H1 (cell line): ENCODE results near the gene SIMC1. TPM values are rescaled to one million over a fixed set of nuclear protein-coding genes. Genes with fewer than 3 reads are reported as not detected.
"Not testable (repeated sequence)": the region's sequence is repeated elsewhere in the genome, so short reads cannot be mapped to it uniquely, and the experiment has no call there.

Experiments
- CTCF ChIA-PET: fragments of 300-600 bp; sonication (Branson Sonifier 250); formaldehyde crosslinking; loops from one replicate; lab custom pipeline; 2021; ENCODE audit not compliant: partially characterized antibody; lab: Charles Lee
- POLR2A ChIA-PET: fragments of 300-600 bp; sonication (Branson Sonifier 250); formaldehyde crosslinking; loops from one replicate; lab custom pipeline; 2021; ENCODE audit warnings: inconsistent platforms; ENCODE audit not compliant: partially characterized antibody; lab: Charles Lee
- DNase-seq, 2 experiments: peaks; one replicate each; pipeline versions ENCODE4 v3.0.0 to v3.0.0-alpha.2; 2010 to 2022; ENCODE audit warnings: low spot score in 2 of 2, low read depth in 1 of 2, mixed read lengths in 1 of 2
- FAIRE-seq: peaks from 2 replicates; lab custom pipeline; 2011; peaks lifted over from hg19 to GRCh38; lab: Jason Lieb, UNC
- H2AFZ ChIP-seq: 2 replicates; pipeline ENCODE4 v1.8.1; 2012; ENCODE audit warnings: low read length, inconsistent platforms
- H2AK5ac ChIP-seq: 2 replicates; pipeline ENCODE4 v1.6.1; 2013; ENCODE audit warnings: low read depth, low read length
- H2BK120ac ChIP-seq: replicated peaks from 2 replicates; pipeline ENCODE3; 2013; ENCODE audit warnings: low read depth, low read length, inconsistent platforms
- H2BK12ac ChIP-seq: 2 replicates; pipeline ENCODE4 v1.6.1; 2013; ENCODE audit warnings: low read depth, low read length
- H2BK15ac ChIP-seq: 2 replicates; pipeline ENCODE4 v1.6.1; 2013; ENCODE audit warnings: low read length
- H2BK20ac ChIP-seq: 2 replicates; pipeline ENCODE4 v1.6.1; 2013; ENCODE audit warnings: low read length
- H2BK5ac ChIP-seq: 2 replicates; pipeline ENCODE4 v1.6.1; 2013; ENCODE audit warnings: low read depth, low read length
- H3K14ac ChIP-seq: 2 replicates; pipeline ENCODE4 v1.6.1; 2013; ENCODE audit warnings: inconsistent platforms; ENCODE audit not compliant: insufficient read length
- H3K18ac ChIP-seq: 2 replicates; pipeline ENCODE4 v1.6.1; 2013; ENCODE audit warnings: low read length; ENCODE audit errors: extremely low read depth
- H3K23ac ChIP-seq: 2 replicates; pipeline ENCODE4 v1.6.1; 2013; ENCODE audit warnings: inconsistent platforms; ENCODE audit not compliant: insufficient read length
- H3K23me2 ChIP-seq: 2 replicates; pipeline ENCODE4 v1.6.1; 2013; ENCODE audit warnings: low read depth, low read length
- H3K27ac ChIP-seq: 2 replicates; pipeline ENCODE4 v1.6.1; 2011; ENCODE audit warnings: low read depth, low read length, inconsistent platforms
- H3K27me3 ChIP-seq, 4 experiments: replicated peaks in 1 of 4; 1 replicate in 1 of 4; 2 replicates in 3 of 4; pipeline versions ENCODE4 v1.6.1 to v1.8.1; 2011 to 2013; ENCODE audit warnings: low read length in 3 of 4, mild to moderate bottlenecking in 3 of 4, inconsistent platforms in 2 of 4, mixed read lengths in 2 of 4, moderate library complexity in 1 of 4; ENCODE audit not compliant: control insufficient read depth in 3 of 4, insufficient read depth in 3 of 4; ENCODE audit errors: extremely low read depth in 1 of 4
- H3K36me3 ChIP-seq, 4 experiments: 2 replicates each; pipeline versions ENCODE4 v1.6.1 to v1.8.1; 2011 to 2013; ENCODE audit warnings: mild to moderate bottlenecking in 4 of 4, low read length in 3 of 4, moderate library complexity in 2 of 4, control low read depth in 1 of 4, inconsistent platforms in 1 of 4; ENCODE audit not compliant: insufficient read depth in 4 of 4, control insufficient read depth in 2 of 4
- H3K4ac ChIP-seq: replicated peaks from 2 replicates; pipeline ENCODE3; 2013; ENCODE audit warnings: low read length, low read depth, mixed read lengths, inconsistent platforms; ENCODE audit not compliant: insufficient read length
- H3K4me1 ChIP-seq, 4 experiments: replicated peaks in 1 of 4; 1 replicate in 1 of 4; 2 replicates in 3 of 4; pipeline versions ENCODE4 v1.6.1 to v1.8.1; 2011 to 2013; ENCODE audit warnings: low read length in 3 of 4, inconsistent platforms in 2 of 4, mixed read lengths in 1 of 4; ENCODE audit not compliant: insufficient read depth in 4 of 4, control insufficient read depth in 3 of 4
- H3K4me2 ChIP-seq, 2 experiments: 2 replicates each; pipeline versions ENCODE4 v1.6.1 to v1.8.1; 2011 to 2013; ENCODE audit warnings: low read depth in 2 of 2, low read length in 2 of 2, control low read depth in 1 of 2, inconsistent platforms in 1 of 2, mild to moderate bottlenecking in 1 of 2; ENCODE audit not compliant: insufficient read depth in 1 of 2
- H3K4me3 ChIP-seq, 4 experiments: fragments of 200-600, 300-600 bp in 1 of 4; sonication (generic), shearing (Covaris generic), sonication (Bioruptor Twin) in 1 of 4; 2 replicates each; pipeline versions ENCODE4 v1.5.1 to v1.8.1; 2011 to 2016; ENCODE audit warnings: low read length in 4 of 4, low read depth in 3 of 4, control low read depth in 2 of 4, inconsistent platforms in 2 of 4, mild to moderate bottlenecking in 2 of 4, mixed read lengths in 1 of 4, moderate library complexity in 1 of 4; ENCODE audit not compliant: insufficient read depth in 2 of 4; ENCODE audit errors: extremely low read depth in 1 of 4
- H3K56ac ChIP-seq: replicated peaks from 2 replicates; pipeline ENCODE3; 2013; ENCODE audit warnings: low read depth, mild to moderate bottlenecking, mixed read lengths, low read length, inconsistent platforms; ENCODE audit not compliant: insufficient read length
- H3K79me1 ChIP-seq: 2 replicates; pipeline ENCODE4 v1.6.1; 2013; ENCODE audit warnings: low read depth, low read length, control low read depth
- H3K79me2 ChIP-seq, 2 experiments: 2 replicates each; pipeline versions ENCODE4 v1.6.1 to v1.8.1; 2012 to 2013; ENCODE audit warnings: low read length in 2 of 2, mild to moderate bottlenecking in 2 of 2, inconsistent platforms in 1 of 2; ENCODE audit not compliant: insufficient read depth in 2 of 2, control insufficient read depth in 1 of 2
- H3K9ac ChIP-seq, 4 experiments: replicated peaks in 1 of 4; 1 replicate in 1 of 4; 2 replicates in 3 of 4; pipeline versions ENCODE4 v1.6.1 to v1.8.1; 2011 to 2013; ENCODE audit warnings: low read depth in 3 of 4, low read length in 3 of 4, control low read depth in 2 of 4, mild to moderate bottlenecking in 2 of 4, moderate library complexity in 2 of 4, inconsistent platforms in 1 of 4; ENCODE audit errors: extremely low read depth in 1 of 4
- H3K9me3 ChIP-seq, 2 experiments: 2 replicates each; pipeline versions ENCODE4 v1.6.1 to v1.8.1; 2012 to 2013; ENCODE audit warnings: mild to moderate bottlenecking in 2 of 2, moderate library complexity in 2 of 2, control low read depth in 1 of 2, inconsistent platforms in 1 of 2, low read depth in 1 of 2, low read length in 1 of 2, mixed read lengths in 1 of 2; ENCODE audit not compliant: insufficient read depth in 2 of 2
- H4K20me1 ChIP-seq, 2 experiments: replicated peaks in 1 of 2; 2 replicates each; pipeline versions ENCODE3 to v1.8.1; 2011 to 2013; ENCODE audit warnings: inconsistent platforms in 2 of 2, low read length in 2 of 2, mild to moderate bottlenecking in 1 of 2; ENCODE audit not compliant: insufficient read depth in 2 of 2, control insufficient read depth in 1 of 2
- H4K5ac ChIP-seq: 2 replicates; pipeline ENCODE4 v1.6.1; 2013; ENCODE audit warnings: low read length, low read depth, mixed read lengths, inconsistent platforms; ENCODE audit not compliant: insufficient read length
- H4K8ac ChIP-seq: 2 replicates; pipeline ENCODE4 v1.8.0; 2013; ENCODE audit warnings: mild to moderate bottlenecking, moderate library complexity, low read length, inconsistent platforms; ENCODE audit not compliant: insufficient read depth; ENCODE audit errors: extremely low read depth
- H4K91ac ChIP-seq: replicated peaks from 2 replicates; pipeline ENCODE3; 2013; ENCODE audit warnings: low read length, mixed read lengths, inconsistent platforms; ENCODE audit not compliant: insufficient read length
- WGBS, 2 experiments: shearing (Covaris generic) in 1 of 2; methylation state at CpG; one replicate each; pipeline versions ENCODE4 v1.1.6 to v1.1.7; 2013 to 2015; ENCODE audit warnings: low lambda C conversion rate in 2 of 2, mixed read lengths in 2 of 2, inconsistent platforms in 1 of 2, low coverage in 1 of 2, missing lambda C conversion rate in 1 of 2; ENCODE audit not compliant: insufficient replicate concordance in 2 of 2, insufficient coverage in 1 of 2, insufficient read length in 1 of 2; ENCODE audit errors: extremely low coverage in 1 of 2, missing lambda C conversion rate in 1 of 2; 5-methylcytosine and 5-hydroxymethylcytosine counted together
- polyA plus RNA-seq, 7 experiments: library from polyadenylated mRNA; depleted of rRNA in 3 of 7; stranded (reverse) in 5 of 7; unstranded in 2 of 7; fragments of >200 nt in 5 of 7; fragments of 200-250 nt in 2 of 7; gene quantifications; 1 replicate in 5 of 7; 2 replicates in 1 of 7; 4 replicates in 1 of 7; pipeline versions ENCODE4 v1.2.1 to v1.2.3, GENCODE V29; 2011 to 2013; ENCODE audit warnings: missing spikeins in 2 of 7, mixed read lengths in 2 of 7
- total RNA-seq: library from RNA; stranded (reverse); fragmentation: NEBNext Ultra II Directional; extraction: Animal tissue kit (Norgen Biotek cat#: 25700); gene quantifications from 2 replicates; pipeline ENCODE4 v1.2.1, GENCODE V29; 2021

Gene SIMC1
- total and polyA plus RNA-seq, 2 of the 8 experiments (the other 6 are each of a cell fraction or from before 2014, with no cell fraction given): 12.3 to 21.2 TPM

DNA sequence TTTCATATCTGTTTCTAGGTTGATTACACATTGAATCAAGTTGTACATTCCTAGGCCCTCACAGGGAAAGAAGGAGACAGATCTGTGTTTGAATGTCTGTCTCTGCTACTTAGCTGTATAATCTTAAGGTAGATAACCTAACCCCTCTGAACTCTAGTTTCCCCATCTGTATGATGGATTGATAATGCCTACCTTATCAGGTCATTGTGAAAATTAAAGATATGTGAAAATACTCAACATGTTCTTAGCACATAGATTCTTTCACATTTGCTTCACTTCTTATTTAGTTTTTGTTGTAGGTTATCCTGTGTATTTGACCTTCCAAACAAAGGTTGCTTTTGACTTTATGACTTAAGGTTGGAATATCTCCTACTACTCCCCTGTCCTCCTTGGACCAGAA is 50.8 kb downstream of the SIMC1 start:
- H3K14ac ChIP-seq, H3K9me3 ChIP-seq, H3K23ac ChIP-seq, H4K5ac ChIP-seq, FAIRE-seq, H2BK12ac ChIP-seq, POLR2A ChIA-PET, H3K18ac ChIP-seq, H3K27me3 ChIP-seq, H2BK5ac ChIP-seq, H2BK120ac ChIP-seq, H4K91ac ChIP-seq, DNase-seq, H3K27ac ChIP-seq, H2BK15ac ChIP-seq, H3K56ac ChIP-seq, H3K23me2 ChIP-seq, H2BK20ac ChIP-seq, H2AK5ac ChIP-seq, CTCF ChIA-PET, H3K79me1 ChIP-seq, H3K4me2 ChIP-seq, H3K4ac ChIP-seq, H2AFZ ChIP-seq, H3K4me1 ChIP-seq, H4K8ac ChIP-seq, H4K20me1 ChIP-seq, H3K4me3 ChIP-seq, H3K9ac ChIP-seq, H3K79me2 ChIP-seq, H3K36me3 ChIP-seq: not testable (repeated sequence)

DNA sequence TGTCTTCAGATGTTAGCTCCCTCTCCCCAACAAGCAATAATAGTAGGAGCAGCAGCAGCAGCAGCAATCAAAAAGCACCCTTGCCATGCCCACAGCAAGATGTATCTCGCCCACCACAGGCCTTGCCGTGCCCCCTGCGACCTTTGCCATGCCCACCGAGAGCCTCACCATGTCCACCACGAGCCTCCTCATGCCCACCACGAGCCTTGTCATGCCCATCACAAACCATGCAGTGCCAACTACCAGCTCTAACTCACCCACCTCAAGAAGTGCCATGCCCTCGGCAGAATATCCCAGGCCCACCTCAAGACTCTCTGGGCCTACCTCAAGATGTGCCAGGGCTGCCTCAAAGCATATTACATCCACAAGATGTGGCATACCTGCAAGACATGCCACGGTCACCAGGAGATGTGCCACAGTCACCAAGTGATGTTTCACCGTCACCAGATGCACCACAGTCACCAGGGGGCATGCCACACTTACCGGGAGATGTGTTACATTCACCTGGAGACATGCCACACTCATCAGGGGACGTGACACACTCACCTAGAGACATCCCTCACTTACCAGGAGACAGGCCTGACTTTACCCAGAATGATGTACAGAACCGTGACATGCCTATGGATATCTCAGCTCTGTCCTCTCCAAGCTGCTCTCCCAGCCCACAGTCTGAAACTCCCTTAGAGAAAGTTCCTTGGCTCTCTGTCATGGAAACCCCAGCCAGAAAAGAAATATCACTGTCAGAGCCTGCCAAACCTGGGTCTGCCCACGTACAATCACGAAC is 52.0 kb downstream of the SIMC1 start:
- H3K23ac ChIP-seq, H4K8ac ChIP-seq: not testable (repeated sequence)

More for the DNA sequence above, 52.0 kb downstream of the SIMC1 start:
- H3K56ac ChIP-seq, H3K79me2 ChIP-seq, CTCF ChIA-PET, H2AK5ac ChIP-seq, H3K4me2 ChIP-seq, H3K27me3 ChIP-seq, H3K27ac ChIP-seq, H2AFZ ChIP-seq, POLR2A ChIA-PET, H3K9me3 ChIP-seq, H4K91ac ChIP-seq, H4K5ac ChIP-seq, H2BK120ac ChIP-seq, H2BK5ac ChIP-seq, H4K20me1 ChIP-seq, H3K4ac ChIP-seq, H2BK20ac ChIP-seq, H3K4me1 ChIP-seq, H3K23me2 ChIP-seq, DNase-seq, H2BK15ac ChIP-seq, H3K4me3 ChIP-seq, H3K79me1 ChIP-seq, H3K18ac ChIP-seq, H3K9ac ChIP-seq, H3K36me3 ChIP-seq, H3K14ac ChIP-seq, H2BK12ac ChIP-seq, FAIRE-seq: not testable (repeated sequence)
- WGBS, 2 experiments: 86% methylated on average over 14 of the region's 14 CpGs; no CpG with 5 or more reads in 1 of the 2 experiments
